ENCODE data around the gene SLC23A3.

SLC23A3 gene

DNA sequence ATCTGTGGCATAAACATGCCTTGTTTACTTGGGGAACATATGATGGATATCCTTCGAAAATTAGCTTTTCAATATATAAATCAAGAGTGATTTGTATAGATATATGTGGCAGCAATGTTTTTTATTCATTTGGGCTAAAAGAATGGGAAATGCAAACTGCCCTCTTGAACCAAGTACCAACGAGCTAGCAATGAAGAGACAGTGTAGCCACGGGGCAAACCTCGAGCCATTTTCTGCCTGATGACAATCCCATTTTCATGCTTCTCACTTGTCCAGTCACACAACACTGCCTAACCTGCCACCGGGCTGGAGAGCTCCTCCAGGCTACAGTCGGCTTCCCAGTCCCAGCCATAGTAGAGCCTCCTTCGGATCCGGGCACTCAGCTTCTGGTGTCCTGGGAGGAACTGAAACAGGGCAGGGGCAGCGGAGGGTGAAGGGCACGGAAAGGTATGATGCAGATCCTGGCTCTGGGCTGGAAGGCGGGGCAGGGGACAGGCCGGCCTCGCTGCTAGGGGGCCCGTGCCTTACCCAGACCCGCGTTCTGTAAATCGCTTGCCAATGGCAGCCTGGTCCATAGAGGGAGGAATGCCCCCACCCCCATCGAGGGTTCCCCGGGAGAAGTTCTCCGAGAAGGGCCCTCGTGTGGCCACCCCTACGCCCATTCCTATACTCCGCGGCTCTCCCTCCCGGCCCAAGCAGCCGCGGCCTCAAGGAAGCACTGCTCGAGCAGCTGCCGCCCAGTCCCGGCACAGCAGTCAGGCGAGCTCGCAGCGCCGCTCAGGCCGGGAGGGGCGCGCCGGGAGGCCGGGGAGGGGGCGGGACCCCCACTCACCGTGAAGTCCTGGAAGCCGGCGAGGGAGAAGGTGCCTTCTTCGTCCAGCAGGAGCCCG, 6.3 kb upstream of the SLC23A3 start:
- DNase-seq (ENCODE audit: low spot score), result peak; percentile 66

DNA sequence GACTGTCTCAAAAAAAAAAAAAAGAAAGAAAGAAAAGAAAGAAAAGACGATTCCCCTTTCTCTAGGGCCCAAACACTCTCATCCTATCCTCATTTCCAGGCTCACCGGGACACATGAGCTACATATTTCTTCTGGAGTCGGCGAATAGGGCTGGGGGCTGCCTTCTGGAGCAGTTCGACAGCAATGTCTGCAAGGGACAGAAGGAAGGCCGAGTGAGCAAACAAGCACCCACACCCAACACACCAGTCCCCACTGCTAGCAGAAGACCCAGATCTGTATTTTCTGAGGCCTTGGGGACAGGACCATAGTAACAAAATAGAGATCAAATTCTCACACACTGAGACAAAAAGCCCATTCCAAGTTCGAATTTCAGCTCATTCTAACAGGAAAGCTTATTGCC, 5.7 kb upstream of the SLC23A3 start:
- DNase-seq (ENCODE audit: low spot score), result no peak

DNA sequence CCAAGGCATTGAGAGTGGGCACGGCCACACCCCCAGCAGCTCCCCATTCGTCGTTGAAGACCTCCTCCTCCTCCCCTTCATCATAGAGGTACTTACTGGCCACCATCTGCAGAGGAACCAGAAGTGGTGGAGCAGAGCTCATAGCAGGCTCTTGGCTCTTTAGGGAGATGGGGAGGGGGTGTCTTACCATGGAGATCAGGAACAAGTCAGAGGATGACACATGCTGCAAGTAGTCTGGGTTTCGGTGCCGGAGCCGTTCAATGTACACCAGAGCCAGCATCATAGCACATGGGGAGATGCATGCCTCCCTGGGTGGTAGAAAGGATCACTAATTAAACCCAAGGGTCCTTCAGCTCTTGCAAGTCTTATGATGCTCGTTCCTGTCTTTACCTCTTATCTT, 5.0 kb upstream of the SLC23A3 start:
- no peak for DNase-seq (ENCODE audit: low spot score)

- no peak for DNase-seq (ENCODE audit: low spot score)
Measured at GRCh38 chr2:219174146-219174545, 4.3 kb upstream of the SLC23A3 start.

GRCh38 chr2:219173176-219173575, 3.3 kb upstream of the SLC23A3 start:
- DNase-seq (ENCODE audit: low spot score), result no peak

DNA sequence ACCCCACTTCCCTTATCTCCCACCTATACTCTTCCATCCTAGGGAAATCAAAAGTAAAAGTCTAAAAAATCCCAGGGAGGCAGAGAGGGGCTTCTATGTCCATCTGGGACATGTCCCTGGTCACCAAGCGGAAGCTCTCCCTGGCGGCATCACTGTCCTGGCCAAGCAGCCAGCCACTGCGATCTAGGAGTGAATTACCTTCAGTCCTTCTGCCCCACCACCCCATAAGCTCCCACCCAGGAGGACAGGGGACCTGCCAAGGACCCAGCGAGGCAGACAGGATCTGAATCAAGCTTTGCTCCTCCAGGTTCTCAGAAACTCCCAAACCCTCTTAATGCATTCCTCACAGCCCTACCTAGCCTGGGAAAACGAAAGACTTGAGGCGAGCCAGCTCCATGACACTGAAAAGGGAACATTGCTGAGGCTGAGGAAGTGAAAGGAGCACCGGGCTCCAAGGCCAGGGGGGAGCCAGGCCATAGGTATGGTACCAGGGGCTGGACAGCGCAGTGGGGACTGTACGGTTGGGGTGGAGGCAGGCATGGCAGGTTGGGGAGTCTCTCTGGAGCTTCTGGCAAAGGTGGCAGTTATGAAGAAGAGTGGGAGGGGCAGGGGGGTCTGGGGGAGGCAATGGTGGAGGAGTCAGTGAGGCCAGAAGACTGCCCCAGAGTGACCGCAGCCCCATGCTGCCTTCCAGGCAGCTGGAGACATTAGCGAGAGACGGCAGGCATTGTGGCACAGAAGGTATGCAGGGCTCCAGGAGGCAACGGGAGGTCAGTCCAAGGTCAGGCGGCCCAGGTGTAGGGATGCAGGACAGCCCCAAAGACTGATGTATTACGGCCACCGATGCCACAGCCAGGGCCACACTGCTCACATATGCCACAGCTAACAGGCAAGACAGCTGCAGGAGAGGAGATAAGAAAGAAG, 2.7 kb upstream of the SLC23A3 start:
- no peak for DNase-seq (ENCODE audit: low spot score)

DNA sequence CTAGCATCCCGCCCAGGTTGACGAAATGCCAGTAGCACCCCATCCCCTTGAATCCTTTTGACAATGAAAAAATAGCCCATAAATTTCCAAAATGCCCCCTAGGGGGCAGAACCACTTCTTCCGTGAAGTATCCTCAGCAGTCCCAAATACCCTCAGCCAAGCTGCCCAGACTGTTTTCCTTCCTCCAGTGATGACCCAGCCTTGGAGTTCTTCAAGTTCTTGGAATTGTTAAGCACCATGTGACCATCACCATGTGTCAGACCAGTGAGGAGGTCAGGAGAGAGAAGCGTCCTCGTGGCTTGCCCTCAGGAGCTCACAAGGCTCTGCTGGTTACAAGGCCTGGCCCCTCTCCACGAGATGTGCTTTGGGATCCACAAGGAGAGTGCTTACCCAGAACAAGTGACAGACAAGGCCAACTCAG, 1.4 kb upstream of the SLC23A3 start:
- peak; percentile 82 for DNase-seq (ENCODE audit: low spot score)

DNA sequence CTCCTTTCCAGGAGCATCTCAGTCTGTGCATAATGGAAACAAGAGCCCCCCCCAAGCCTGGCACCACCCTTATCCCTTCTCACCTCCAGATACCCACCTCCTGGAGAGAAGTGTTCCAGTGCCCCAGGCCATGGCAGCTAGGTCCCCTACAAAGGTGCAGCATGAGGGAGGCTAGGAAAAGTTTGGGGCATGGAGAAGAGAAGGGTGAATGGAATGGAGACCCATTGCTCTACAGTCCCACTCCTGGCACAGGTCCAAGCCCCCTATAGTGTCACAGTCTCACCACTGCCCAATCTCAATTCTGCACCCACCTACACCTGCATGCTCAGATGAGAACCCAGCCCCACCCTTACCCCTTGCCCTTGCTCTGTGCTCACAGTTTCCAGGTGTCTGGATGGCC, 897 bp downstream of the SLC23A3 start:
- no peak for DNase-seq (ENCODE audit: low spot score)

GRCh38 chr2:219168526-219168925, 1.3 kb downstream of the SLC23A3 start:
- no peak for DNase-seq (ENCODE audit: low spot score)

- no peak for DNase-seq (ENCODE audit: low spot score)
Measured at GRCh38 chr2:219167997-219168396, 1.8 kb downstream of the SLC23A3 start.

GRCh38 chr2:219165058-219165911, 4.5 kb downstream of the SLC23A3 start:
- DNase-seq (ENCODE audit: low spot score), result no peak

DNA sequence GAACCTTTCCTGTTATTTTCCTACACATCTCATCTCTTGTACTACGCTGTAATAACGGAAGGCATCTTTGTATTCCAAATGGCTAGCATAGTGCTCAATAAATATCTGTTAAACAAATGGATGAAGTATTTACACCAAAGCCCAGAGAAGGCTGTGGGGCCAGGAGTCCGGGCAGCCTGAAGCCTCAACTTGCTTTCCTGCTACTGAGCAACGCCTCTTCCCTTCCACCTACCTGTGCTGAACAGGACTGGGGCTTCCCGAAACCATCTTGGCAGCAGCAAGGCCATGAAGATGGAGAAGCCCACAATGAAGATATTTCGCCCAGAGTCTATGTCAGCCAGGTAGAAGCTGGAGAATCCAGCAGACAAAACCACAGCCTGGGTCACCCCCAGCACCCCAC, 6.7 kb downstream of the SLC23A3 start:
- DNase-seq (ENCODE audit: low spot score), result no peak

GRCh38 chr2:219161097-219161496, 8.7 kb downstream of the SLC23A3 start:
- DNase-seq (ENCODE audit: low spot score), result no peak

DNA sequence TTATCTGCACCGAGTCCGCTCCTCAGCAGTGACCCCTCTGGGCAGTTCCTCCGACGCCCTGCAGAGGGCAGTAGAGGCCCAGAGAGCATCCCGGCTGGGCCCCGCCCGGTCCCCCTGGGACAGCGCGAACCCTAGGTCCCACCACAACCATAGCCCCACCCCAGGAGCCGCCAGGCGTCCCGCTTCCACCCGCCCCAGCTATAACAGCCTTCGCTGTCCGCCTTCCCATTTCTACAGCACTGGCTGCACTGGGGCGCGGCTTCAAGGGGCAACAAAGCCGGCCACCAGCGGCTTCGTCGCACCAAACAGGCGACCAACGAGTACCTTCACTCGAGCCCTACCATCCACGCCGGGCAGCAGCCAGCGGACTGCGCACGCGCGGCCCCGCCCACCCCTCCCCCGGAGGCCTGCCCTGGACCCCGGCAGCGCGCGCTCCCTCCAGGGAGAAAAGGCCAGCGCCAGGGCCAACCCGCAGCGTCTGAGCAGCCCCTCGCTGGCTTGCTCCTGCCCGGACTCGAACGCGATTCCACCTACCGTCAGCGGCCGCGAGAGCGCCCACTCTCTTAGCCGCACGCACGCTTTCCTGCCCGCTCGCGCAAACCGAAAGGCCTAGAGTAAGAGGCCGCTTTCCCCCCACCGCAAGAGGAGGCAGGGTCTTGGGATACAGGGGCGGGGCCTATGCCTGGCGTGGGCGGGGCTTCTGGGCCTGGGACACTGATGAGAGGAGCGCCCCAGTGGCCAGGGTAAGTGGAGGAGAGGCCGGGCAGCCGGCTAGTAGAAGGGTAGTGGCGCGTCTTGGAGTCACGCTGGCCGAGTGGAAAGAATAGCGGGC, 9.4 kb downstream of the SLC23A3 start, which contains the start of gene NHEJ1:
NHEJ1 (minus strand) TSS at position 630 of the 832 bp plus-strand sequence. CDS start 2,453 bp downstream, outside the sequence.
- DNase-seq (ENCODE audit: low spot score), result peak; percentile 97

- DNase-seq (ENCODE audit: low spot score), result no peak
Measured at GRCh38 chr2:219159771-219160185, 10.1 kb downstream of the SLC23A3 start.

DNA sequence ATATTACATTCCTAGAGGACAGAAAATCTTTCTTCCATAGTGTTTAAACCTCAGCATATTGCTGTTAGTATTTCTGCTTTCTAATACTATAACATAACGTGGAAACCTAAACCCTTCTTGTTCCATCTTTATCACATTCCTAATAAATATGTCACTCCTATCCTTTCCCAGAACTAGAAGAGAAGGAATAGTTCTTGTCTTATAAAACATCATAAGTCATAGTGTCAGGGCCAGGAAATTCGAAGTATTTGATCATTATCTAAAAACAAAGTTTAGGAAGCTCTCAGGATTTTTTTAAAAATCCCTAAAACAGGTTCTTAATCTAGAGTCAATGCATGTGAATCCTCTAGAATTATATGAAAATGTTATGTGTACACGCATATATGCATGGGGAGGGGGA, 11.2 kb downstream of the SLC23A3 start:
- DNase-seq (ENCODE audit: low spot score), result no peak

DNA sequence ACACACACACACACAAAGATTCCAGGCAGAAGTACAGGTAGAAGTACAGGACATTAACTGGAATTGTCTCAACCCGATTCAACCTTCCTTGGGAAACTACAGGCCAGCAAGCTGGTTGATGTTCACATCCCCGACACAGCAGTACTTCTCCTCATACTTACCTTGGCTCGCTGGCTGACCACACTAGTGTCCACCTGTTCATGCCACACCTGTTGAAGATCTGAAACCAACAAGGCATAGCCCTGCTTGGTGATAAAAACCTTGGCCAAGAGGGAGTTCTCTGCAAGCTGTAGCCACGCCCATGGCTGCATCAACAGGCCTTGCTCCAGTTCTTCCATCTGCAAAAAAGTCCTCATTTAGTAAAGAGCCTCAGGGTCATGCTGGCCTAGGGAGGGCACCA, 11.8 kb downstream of the SLC23A3 start:
- no peak for DNase-seq (ENCODE audit: low spot score)

DNA sequence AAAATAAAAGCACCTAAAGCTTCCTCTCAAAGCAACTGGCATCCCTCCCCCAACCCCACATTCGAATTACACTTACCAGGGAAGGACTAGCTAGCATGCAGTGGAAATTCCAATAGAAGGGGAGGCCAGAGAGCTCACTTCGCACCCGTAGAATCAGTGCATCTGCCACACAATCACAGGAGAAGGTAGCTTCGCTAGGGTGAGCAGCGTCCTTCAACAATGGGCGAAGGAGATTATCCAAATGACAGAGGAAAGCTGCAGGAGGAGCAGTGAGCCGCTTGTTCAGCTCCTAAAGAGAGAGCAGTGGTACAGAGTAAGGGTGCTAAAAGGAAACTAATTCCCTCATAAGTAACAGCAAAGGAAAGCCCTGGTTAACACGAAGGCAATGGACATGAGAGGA, 12.4 kb downstream of the SLC23A3 start:
- DNase-seq (ENCODE audit: low spot score), result no peak

DNA sequence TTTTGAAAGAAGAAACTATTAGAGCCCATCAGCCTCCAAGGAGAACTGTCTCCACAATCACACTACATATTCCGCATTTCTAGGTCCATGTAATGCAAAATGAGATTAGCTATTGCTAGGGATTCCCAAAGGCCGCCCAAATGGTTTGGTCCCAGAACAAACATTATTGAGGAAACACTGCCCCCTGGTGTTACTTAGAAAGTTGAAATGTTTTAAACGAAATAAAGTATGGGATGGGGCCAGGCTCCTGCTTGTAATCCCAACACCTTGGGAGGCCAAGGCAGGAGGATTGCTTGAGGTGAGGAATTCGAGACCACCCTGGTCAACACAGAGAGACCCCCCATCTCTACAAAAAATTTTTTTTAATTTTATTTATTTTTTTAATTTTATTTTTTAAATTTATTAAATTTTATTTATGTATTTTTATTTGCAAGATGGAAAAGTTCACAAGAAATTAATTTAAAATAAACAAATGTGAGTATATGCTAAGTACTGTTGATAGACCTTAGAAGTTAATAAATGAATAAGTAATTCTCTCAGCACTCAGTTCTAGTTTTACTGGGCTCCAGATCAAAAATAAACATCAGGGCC, 14.7 kb downstream of the SLC23A3 start:
- DNase-seq (ENCODE audit: low spot score), result peak; percentile 56

GRCh38 chr2:219149667-219150066, 20.2 kb downstream of the SLC23A3 start:
- no peak for DNase-seq (ENCODE audit: low spot score)

DNA sequence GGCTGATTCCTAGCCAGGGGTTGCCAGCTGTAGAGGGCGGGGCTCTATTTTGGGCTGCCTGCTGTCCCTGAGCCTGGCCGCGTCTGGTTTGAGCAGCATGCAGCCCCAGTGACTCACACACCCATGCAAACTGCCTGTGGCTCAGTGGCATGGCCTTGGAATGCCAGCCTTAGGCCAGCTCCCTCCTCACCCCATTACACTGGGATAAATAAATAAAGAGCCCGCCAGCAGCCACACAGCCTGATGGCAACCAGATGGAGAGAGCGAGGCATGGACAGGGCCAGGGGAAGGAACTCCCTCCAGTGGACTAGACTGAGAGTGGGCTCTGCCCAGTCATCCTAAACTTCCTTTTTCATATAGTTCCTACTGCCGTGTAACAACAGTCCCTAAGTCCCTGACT, 27.5 kb downstream of the SLC23A3 start:
- DNase-seq (ENCODE audit: low spot score), result peak; percentile 86

Measured in GM03348 (cell line).